GM12892 (cell line): ENCODE measurements around the gene FOXP2.

ENCODE experiments used
- POLR2A ChIP-seq: IDR thresholded peaks from 2 replicates; pipeline ENCODE4 v1.6.1; 2011; ENCODE audit warnings: low read depth, low read length, control low read depth
- POLR2AphosphoS5 ChIP-seq: IDR thresholded peaks from 2 replicates; pipeline ENCODE4 v1.6.1; 2011; ENCODE audit warnings: low read depth, low read length, control low read depth
- TAF1 ChIP-seq: IDR thresholded peaks from 2 replicates; pipeline ENCODE4 v1.6.1; 2011; ENCODE audit warnings: low read depth, mild to moderate bottlenecking, control low read depth, low read length, borderline replicate concordance

GRCh38 chr7:114715907-114716306 is 301.3 kb downstream of the FOXP2 start:
- TF ChIP-seq POLR2AphosphoS5 (no peak), POLR2A (no peak), TAF1 (no peak)
